Vagina (tissue), 2 donors: Measurements from ENCODE around the gene MAPK1. TPM values are rescaled to one million over a fixed set of nuclear protein-coding genes. Genes with fewer than 3 reads are reported as not detected.
"Not testable (repeated sequence)": the region's sequence is repeated elsewhere in the genome, so short reads cannot be mapped to it uniquely, and the experiment has no call there.

Experiments
- DNase-seq, 2 donors: peaks; one replicate each; pipeline ENCODE4 v3.0.0-alpha.2; 2017; ENCODE audit errors: extremely low spot score in 2 of 2
- H3K27ac ChIP-seq: fragments of 200-600 bp; sonication (generic); one replicate; pipeline ENCODE4 v1.5.1; 2019
- H3K27me3 ChIP-seq: fragments of 200-600 bp; sonication (generic); one replicate; pipeline ENCODE4 v1.5.1; 2019
- H3K36me3 ChIP-seq, 2 donors: fragments of 200-600 bp; sonication (generic); one replicate each; pipeline ENCODE4 v1.5.1; 2017 to 2019
- H3K4me1 ChIP-seq: fragments of 200-600 bp; sonication (generic); one replicate; pipeline ENCODE4 v1.5.1; 2019
- H3K4me3 ChIP-seq, 2 donors: fragments of 200-600 bp; sonication (generic); 1 replicate in 1 of 2; 2 replicates in 1 of 2; pipeline ENCODE4 v1.5.1; 2016 to 2019
- H3K9me3 ChIP-seq: fragments of 200-600 bp; sonication (generic); one replicate; pipeline ENCODE4 v1.5.1; 2019
- CTCF ChIP-seq, 3 experiments: fragments of 450-650 bp in 2 of 3; fragments of 200-600 bp in 1 of 3; sonication (generic) in 1 of 3; IDR thresholded peaks; one replicate each; pipeline ENCODE4 v1.5.1; 2017 to 2019; ENCODE audit warnings: antibody characterized with exemption in 3 of 3, mild to moderate bottlenecking in 2 of 3, moderate library complexity in 2 of 3
- POLR2A ChIP-seq, 2 donors: fragments of 450-650 bp; IDR thresholded peaks; one replicate each; pipeline ENCODE4 v1.6.1; 2017; ENCODE audit warnings: antibody characterized with exemption in 2 of 2, mild to moderate bottlenecking in 2 of 2, moderate library complexity in 2 of 2
- POLR2AphosphoS5 ChIP-seq, 2 donors: sonication (generic); formaldehyde crosslinking; IDR thresholded peaks; one replicate each; pipeline ENCODE4 v1.9.0; 2017; ENCODE audit warnings: antibody characterized with exemption in 2 of 2, mild to moderate bottlenecking in 2 of 2, low read depth in 1 of 2; ENCODE audit not compliant: insufficient read depth in 1 of 2
- intact Hi-C: fragments of 100-400 bp; cut with DNase I; formaldehyde crosslinking; loops from one replicate; pipeline ENCODE4 v1.15.1; 2023
- total RNA-seq: library from RNA; depleted of rRNA; stranded (reverse); fragments of >200 nt; gene quantifications from one replicate; pipeline ENCODE4 v1.2.3, GENCODE V29; 2016

MAPK1 gene
- total RNA-seq, 1 donor from 2014 or later = 44.9 TPM

GRCh38 chr22:21855676-21856075 lies 11.8 kb downstream of the MAPK1 start:
- Histone ChIP-seq H3K9me3 (no peaks in the 10 kb centered on the region), H3K27me3 (no peaks in the 10 kb centered on the region), H3K36me3 (no peaks in the 10 kb centered on the region), H3K4me3 (no peak overlapping the region), H3K27ac (no peak overlapping the region), H3K4me1 (peaks cover 63% of the 10 kb centered on the region)
- TF ChIP-seq CTCF (IDR thresholded peaks at IDR 0.05) (no peak), POLR2A (IDR thresholded peaks at IDR 0.05) (no peak), POLR2AphosphoS5 (IDR thresholded peaks at IDR 0.05; ENCODE audit: insufficient read depth in 1 of 2, low read depth in 1 of 2) (no peak)
- intact Hi-C loops = no loop called here
- no peak for DNase-seq

- H3K4me1 ChIP-seq = peaks cover 51% of the 10 kb centered on the region
- TF ChIP-seq POLR2AphosphoS5 (IDR thresholded peaks at IDR 0.05; ENCODE audit: insufficient read depth in 1 of 2, low read depth in 1 of 2) = no peak
- intact Hi-C loops = no loop called here
Measured at GRCh38 chr22:21850660-21851059, 16.8 kb downstream of the MAPK1 start.

GRCh38 chr22:21849489-21849888 lies 18.0 kb downstream of the MAPK1 start:
- H3K27ac ChIP-seq = no peak overlapping the region
- H3K27me3 ChIP-seq = no peaks in the 10 kb centered on the region
- no peaks in the 10 kb centered on the region for H3K36me3 ChIP-seq
- H3K4me3 ChIP-seq = no peak overlapping the region
- H3K9me3 ChIP-seq = no peaks in the 10 kb centered on the region
- peaks cover 56% of the 10 kb centered on the region for H3K4me1 ChIP-seq
- no peak for DNase-seq
- TF ChIP-seq POLR2AphosphoS5 (IDR thresholded peaks at IDR 0.05; ENCODE audit: insufficient read depth in 1 of 2, low read depth in 1 of 2) = no peak
- TF ChIP-seq CTCF (IDR thresholded peaks at IDR 0.05) = no peak
- intact Hi-C loops = no loop called here

More at GRCh38 chr22:21850660-21851059, 16.8 kb downstream of the MAPK1 start:
- H3K9me3 ChIP-seq = no peaks in the 10 kb centered on the region
- H3K4me3 ChIP-seq = no peak overlapping the region
- no peaks in the 10 kb centered on the region for H3K36me3 ChIP-seq
- H3K27ac ChIP-seq = no peak overlapping the region
- DNase-seq = no peak
- H3K27me3 ChIP-seq = no peaks in the 10 kb centered on the region

- H3K4me3 ChIP-seq, H3K27me3 ChIP-seq, intact Hi-C loops, H3K36me3 ChIP-seq, H3K9me3 ChIP-seq, H3K27ac ChIP-seq, DNase-seq: not testable (repeated sequence)
- H3K4me1 ChIP-seq = peaks cover 60% of the 10 kb centered on the region
Measured at GRCh38 chr22:21848057-21848456, 19.4 kb downstream of the MAPK1 start.

- H3K36me3 ChIP-seq = no peaks in the 10 kb centered on the region
- no peak overlapping the region for H3K27ac ChIP-seq
- no peaks in the 10 kb centered on the region for H3K27me3 ChIP-seq
- TF ChIP-seq POLR2A (IDR thresholded peaks at IDR 0.05) (no peak), CTCF (IDR thresholded peaks at IDR 0.05) (no peak), POLR2AphosphoS5 (IDR thresholded peaks at IDR 0.05; ENCODE audit: insufficient read depth in 1 of 2, low read depth in 1 of 2) (no peak)
- peaks cover 54% of the 10 kb centered on the region for H3K4me1 ChIP-seq
- H3K4me3 ChIP-seq = no peak overlapping the region
- no peaks in the 10 kb centered on the region for H3K9me3 ChIP-seq
- no peak for DNase-seq
- intact Hi-C loops = no loop called here
Measured at GRCh38 chr22:21845558-21846453, 21.6 kb downstream of the MAPK1 start.

GRCh38 chr22:21842946-21843345 lies 24.5 kb downstream of the MAPK1 start:
- H3K27me3 ChIP-seq = no peaks in the 10 kb centered on the region
- H3K27ac ChIP-seq = no peak overlapping the region
- H3K4me1 ChIP-seq = peaks cover 41% of the 10 kb centered on the region
- H3K36me3 ChIP-seq = no peaks in the 10 kb centered on the region
- H3K9me3 ChIP-seq = no peaks in the 10 kb centered on the region
- H3K4me3 ChIP-seq = no peak overlapping the region
- intact Hi-C loops = no loop called here
- TF ChIP-seq POLR2AphosphoS5 (IDR thresholded peaks at IDR 0.05; ENCODE audit: insufficient read depth in 1 of 2, low read depth in 1 of 2) = no peak
- TF ChIP-seq POLR2A (IDR thresholded peaks at IDR 0.05) = no peak
- TF ChIP-seq CTCF (IDR thresholded peaks at IDR 0.05) = no peak
- no peak for DNase-seq
